ENCODE measurements around the gene STK39.
A peak's percentile ranks its signal among the peaks of the same experiment; 100 is the strongest.

The STK39 gene

GRCh38 chr2:168252976-168253375 is 5.6 kb upstream of the STK39 start:
- Mint-ChIP-seq H3K4me1 (peaks cover 9% of the 10 kb centered on the region), H3K4me3 (no peak overlapping the region), H3K9me3 (no peaks in the 10 kb centered on the region), H3K36me3 (no peaks in the 10 kb centered on the region), H3K27ac (peak overlapping the region; percentile 24)
- ATAC-seq: no peak
- DNase-seq (ENCODE audit: low spot score in 2 of 2): no peak

- no peaks in the 10 kb centered on the region for H3K9me3 Mint-ChIP-seq
- peaks cover 12% of the 10 kb centered on the region for H3K36me3 Mint-ChIP-seq
- DNase-seq (ENCODE audit: low spot score in 2 of 2): peak; percentile 63 to 86
- peak overlapping the region; percentile 90 for H3K4me3 Mint-ChIP-seq
- ATAC-seq: peak; percentile 71
- H3K27ac Mint-ChIP-seq: peak overlapping the region; percentile 83
- H3K4me1 Mint-ChIP-seq: peaks cover 27% of the 10 kb centered on the region
These were observed 683 bp downstream of the STK39 start for GRCh38 chr2:168246483-168247340.

GRCh38 chr2:168246072-168246482 is 1.3 kb downstream of the STK39 start:
- Mint-ChIP-seq H3K27ac (peak overlapping the region; percentile 83), H3K36me3 (peaks cover 12% of the 10 kb centered on the region), H3K4me3 (peak overlapping the region; percentile 90), H3K9me3 (no peaks in the 10 kb centered on the region), H3K4me1 (peaks cover 27% of the 10 kb centered on the region)
- DNase-seq (ENCODE audit: low spot score in 2 of 2): no peak
- no peak for ATAC-seq

- Mint-ChIP-seq H3K4me1 (peaks cover 27% of the 10 kb centered on the region), H3K9me3 (no peaks in the 10 kb centered on the region), H3K36me3 (peaks cover 12% of the 10 kb centered on the region), H3K4me3 (peak overlapping the region; percentile 90), H3K27ac (peak overlapping the region; percentile 83)
- ATAC-seq (no peak), DNase-seq (ENCODE audit: low spot score in 2 of 2) (no peak)
These were observed 2.1 kb downstream of the STK39 start for GRCh38 chr2:168245074-168245825.

- Mint-ChIP-seq H3K4me1 (peaks cover 27% of the 10 kb centered on the region), H3K9me3 (no peaks in the 10 kb centered on the region), H3K4me3 (peak overlapping the region; percentile 90), H3K27ac (peak overlapping the region; percentile 83), H3K36me3 (peaks cover 12% of the 10 kb centered on the region)
- peak; percentile 75 for ATAC-seq
- DNase-seq (ENCODE audit: low spot score in 2 of 2): peak; percentile 20 to 72
These were observed 3.1 kb downstream of the STK39 start for GRCh38 chr2:168244318-168244717.

- H3K4me1 Mint-ChIP-seq: peaks cover 28% of the 10 kb centered on the region
- H3K4me3 Mint-ChIP-seq: peak overlapping the region; percentile 90
- DNase-seq (ENCODE audit: low spot score in 2 of 2) (no peak), ATAC-seq (no peak)
- peaks cover 12% of the 10 kb centered on the region for H3K36me3 Mint-ChIP-seq
- H3K9me3 Mint-ChIP-seq: no peaks in the 10 kb centered on the region
- no peak overlapping the region for H3K27ac Mint-ChIP-seq
These were observed 4.3 kb downstream of the STK39 start for GRCh38 chr2:168243061-168243460.

GRCh38 chr2:168241746-168242145 is 5.6 kb downstream of the STK39 start:
- no peak overlapping the region for H3K27ac Mint-ChIP-seq
- DNase-seq (ENCODE audit: low spot score in 2 of 2): no peak
- no peaks in the 10 kb centered on the region for H3K9me3 Mint-ChIP-seq
- no peak for ATAC-seq
- H3K4me1 Mint-ChIP-seq: peaks cover 35% of the 10 kb centered on the region
- H3K4me3 Mint-ChIP-seq: no peak overlapping the region
- H3K36me3 Mint-ChIP-seq: peaks cover 17% of the 10 kb centered on the region

- Mint-ChIP-seq H3K9me3 (no peaks in the 10 kb centered on the region), H3K27ac (no peak overlapping the region), H3K36me3 (peaks cover 14% of the 10 kb centered on the region), H3K4me3 (no peak overlapping the region), H3K4me1 (peaks cover 35% of the 10 kb centered on the region)
- peak; percentile 66 for ATAC-seq
- peak; percentile 9 to 50 for DNase-seq (ENCODE audit: low spot score in 2 of 2)
These were observed 6.2 kb downstream of the STK39 start for GRCh38 chr2:168241208-168241607.

GRCh38 chr2:168239281-168239680 is 8.1 kb downstream of the STK39 start:
- no peak for ATAC-seq
- no peaks in the 10 kb centered on the region for H3K9me3 Mint-ChIP-seq
- H3K4me1 Mint-ChIP-seq: peaks cover 27% of the 10 kb centered on the region

GRCh38 chr2:168237741-168238140 is 9.7 kb downstream of the STK39 start:
- no peaks in the 10 kb centered on the region for H3K9me3 Mint-ChIP-seq
- ATAC-seq: no peak
- H3K27ac Mint-ChIP-seq: peak overlapping the region; percentile 4
- H3K4me1 Mint-ChIP-seq: peaks cover 15% of the 10 kb centered on the region
- no peak overlapping the region for H3K4me3 Mint-ChIP-seq
- no peak for DNase-seq (ENCODE audit: low spot score in 2 of 2)
- peaks cover 6% of the 10 kb centered on the region for H3K36me3 Mint-ChIP-seq

More at GRCh38 chr2:168239281-168239680, 8.1 kb downstream of the STK39 start:
- no peak overlapping the region for H3K27ac Mint-ChIP-seq
- H3K4me3 Mint-ChIP-seq: no peak overlapping the region
- H3K36me3 Mint-ChIP-seq: peaks cover 5% of the 10 kb centered on the region
- DNase-seq (ENCODE audit: low spot score in 2 of 2): no peak

- ATAC-seq (peak; percentile 76), DNase-seq (ENCODE audit: low spot score in 2 of 2) (no peak)
- peaks cover 27% of the 10 kb centered on the region for H3K4me1 Mint-ChIP-seq
- peak overlapping the region; percentile 12 for H3K4me3 Mint-ChIP-seq
- H3K27ac Mint-ChIP-seq: peak overlapping the region; percentile 10
- peaks cover 4% of the 10 kb centered on the region for H3K9me3 Mint-ChIP-seq
- peaks cover 15% of the 10 kb centered on the region for H3K36me3 Mint-ChIP-seq
These were observed 12.8 kb downstream of the STK39 start for GRCh38 chr2:168234407-168235085.

- Mint-ChIP-seq H3K36me3 (peaks cover 15% of the 10 kb centered on the region), H3K9me3 (peaks cover 4% of the 10 kb centered on the region), H3K27ac (peak overlapping the region; percentile 10), H3K4me1 (peaks cover 27% of the 10 kb centered on the region), H3K4me3 (peak overlapping the region; percentile 12)
- DNase-seq (ENCODE audit: low spot score in 2 of 2) (no peak), ATAC-seq (peak; percentile 69)
These were observed 13.5 kb downstream of the STK39 start for GRCh38 chr2:168233726-168234406.

- Mint-ChIP-seq H3K4me3 (no peak overlapping the region), H3K27ac (no peak overlapping the region), H3K9me3 (peaks cover 4% of the 10 kb centered on the region), H3K36me3 (peaks cover 15% of the 10 kb centered on the region), H3K4me1 (peaks cover 27% of the 10 kb centered on the region)
- ATAC-seq: no peak
- no peak for DNase-seq (ENCODE audit: low spot score in 2 of 2)
These were observed 14.2 kb downstream of the STK39 start for GRCh38 chr2:168233166-168233565.

GRCh38 chr2:168231609-168232241 is 15.7 kb downstream of the STK39 start:
- Mint-ChIP-seq H3K4me1 (peaks cover 19% of the 10 kb centered on the region), H3K36me3 (peaks cover 10% of the 10 kb centered on the region), H3K27ac (no peak overlapping the region), H3K9me3 (peaks cover 4% of the 10 kb centered on the region), H3K4me3 (no peak overlapping the region)
- ATAC-seq (no peak), DNase-seq (ENCODE audit: low spot score in 2 of 2) (no peak)
